Measurements from ENCODE around the gene MINDY2.
A peak's percentile ranks its signal among the peaks of the same experiment; 100 is the strongest.
"Not testable (repeated sequence)": the region's sequence is repeated elsewhere in the genome, so short reads cannot be mapped to it uniquely, and the experiment has no call there.

Gene MINDY2

GRCh38 chr15:58779554-58779953, 8.5 kb downstream of the MINDY2 start:
- TF ChIP-seq TAF1 (IDR thresholded peaks at IDR 0.05; ENCODE audit: borderline replicate concordance, low read depth, low read length) (no peak), POLR2AphosphoS5 (IDR thresholded peaks at IDR 0.05; ENCODE audit: low read depth, low read length) (no peak), POLR2A (IDR thresholded peaks at IDR 0.05; ENCODE audit: low read depth, low read length) (no peak)
- DNase-seq (ENCODE audit: insufficient read length): no peak
- no peak for FAIRE-seq

GRCh38 chr15:58785355-58785754, 14.3 kb downstream of the MINDY2 start:
- DNase-seq (ENCODE audit: insufficient read length) (no peak), FAIRE-seq (no peak)
- TF ChIP-seq TAF1 (IDR thresholded peaks at IDR 0.05; ENCODE audit: borderline replicate concordance, low read depth, low read length) (no peak), POLR2AphosphoS5 (IDR thresholded peaks at IDR 0.05; ENCODE audit: low read depth, low read length) (no peak), POLR2A (IDR thresholded peaks at IDR 0.05; ENCODE audit: low read depth, low read length) (no peak)

- no peak for FAIRE-seq
Observed at GRCh38 chr15:58788056-58788710, 17.1 kb downstream of the MINDY2 start.

GRCh38 chr15:58793862-58794261, 22.8 kb downstream of the MINDY2 start:
- no peak for FAIRE-seq
- DNase-seq (ENCODE audit: insufficient read length): no peak

More at GRCh38 chr15:58788056-58788710, 17.1 kb downstream of the MINDY2 start:
- DNase-seq (ENCODE audit: insufficient read length): no peak
- TF ChIP-seq TAF1 (IDR thresholded peaks at IDR 0.05; ENCODE audit: borderline replicate concordance, low read depth, low read length) (no peak), POLR2AphosphoS5 (IDR thresholded peaks at IDR 0.05; ENCODE audit: low read depth, low read length) (no peak), POLR2A (IDR thresholded peaks at IDR 0.05; ENCODE audit: low read depth, low read length) (no peak)

GRCh38 chr15:58795825-58796224, 24.7 kb downstream of the MINDY2 start:
- no peak for DNase-seq (ENCODE audit: insufficient read length)
- no peak for FAIRE-seq
- TF ChIP-seq POLR2AphosphoS5 (IDR thresholded peaks at IDR 0.05; ENCODE audit: low read depth, low read length) (no peak), TAF1 (IDR thresholded peaks at IDR 0.05; ENCODE audit: borderline replicate concordance, low read depth, low read length) (no peak), POLR2A (IDR thresholded peaks at IDR 0.05; ENCODE audit: low read depth, low read length) (no peak)

More at GRCh38 chr15:58793862-58794261, 22.8 kb downstream of the MINDY2 start:
- no peak for TF ChIP-seq POLR2A (IDR thresholded peaks at IDR 0.05; ENCODE audit: low read depth, low read length)

GRCh38 chr15:58797505-58797904, 26.4 kb downstream of the MINDY2 start:
- no peak for TF ChIP-seq TAF1 (IDR thresholded peaks at IDR 0.05; ENCODE audit: borderline replicate concordance, low read depth, low read length)
- no peak for TF ChIP-seq POLR2AphosphoS5 (IDR thresholded peaks at IDR 0.05; ENCODE audit: low read depth, low read length)
- TF ChIP-seq POLR2A (IDR thresholded peaks at IDR 0.05; ENCODE audit: low read depth, low read length): no peak
- FAIRE-seq: no peak
- DNase-seq (ENCODE audit: insufficient read length): no peak

- no peak for TF ChIP-seq POLR2A (IDR thresholded peaks at IDR 0.05; ENCODE audit: low read depth, low read length)
- TF ChIP-seq POLR2AphosphoS5 (IDR thresholded peaks at IDR 0.05; ENCODE audit: low read depth, low read length): no peak
- no peak for TF ChIP-seq TAF1 (IDR thresholded peaks at IDR 0.05; ENCODE audit: borderline replicate concordance, low read depth, low read length)
- FAIRE-seq (no peak), DNase-seq (ENCODE audit: insufficient read length) (no peak)
Observed at GRCh38 chr15:58805095-58805494, 34.0 kb downstream of the MINDY2 start.

- not testable (repeated sequence) for DNase-seq (ENCODE audit: insufficient read length); FAIRE-seq
Observed at GRCh38 chr15:58823267-58823666, 52.2 kb downstream of the MINDY2 start.

GRCh38 chr15:58830556-58830955, 59.5 kb downstream of the MINDY2 start:
- DNase-seq (ENCODE audit: insufficient read length): no peak
- FAIRE-seq: no peak
- TF ChIP-seq TAF1 (IDR thresholded peaks at IDR 0.05; ENCODE audit: borderline replicate concordance, low read depth, low read length): no peak
- no peak for TF ChIP-seq POLR2AphosphoS5 (IDR thresholded peaks at IDR 0.05; ENCODE audit: low read depth, low read length)
- no peak for TF ChIP-seq POLR2A (IDR thresholded peaks at IDR 0.05; ENCODE audit: low read depth, low read length)

GRCh38 chr15:58833681-58834426, 62.8 kb downstream of the MINDY2 start:
- FAIRE-seq; DNase-seq (ENCODE audit: insufficient read length): not testable (repeated sequence)

- DNase-seq (ENCODE audit: insufficient read length) (no peak), FAIRE-seq (peak; percentile 54)
- TF ChIP-seq TAF1 (IDR thresholded peaks at IDR 0.05; ENCODE audit: borderline replicate concordance, low read depth, low read length) (no peak), POLR2AphosphoS5 (IDR thresholded peaks at IDR 0.05; ENCODE audit: low read depth, low read length) (no peak), POLR2A (IDR thresholded peaks at IDR 0.05; ENCODE audit: low read depth, low read length) (no peak)
Observed at GRCh38 chr15:58839485-58839884, 68.4 kb downstream of the MINDY2 start.

- DNase-seq (ENCODE audit: insufficient read length) (no peak), FAIRE-seq (no peak)
- TF ChIP-seq TAF1 (IDR thresholded peaks at IDR 0.05; ENCODE audit: borderline replicate concordance, low read depth, low read length) (no peak), POLR2AphosphoS5 (IDR thresholded peaks at IDR 0.05; ENCODE audit: low read depth, low read length) (no peak), POLR2A (IDR thresholded peaks at IDR 0.05; ENCODE audit: low read depth, low read length) (no peak)
Observed at GRCh38 chr15:58840048-58840447, 68.9 kb downstream of the MINDY2 start.
